Small intestine (tissue), 7 donors: ENCODE measurements around the gene TBC1D30. TPM values are rescaled to one million over a fixed set of nuclear protein-coding genes. Genes with fewer than 3 reads are reported as not detected.

Experiments used
- DNase-seq, 2 donors: peaks; one replicate each; pipeline versions ENCODE4 v3.0.0 to v3.0.0-alpha.2; 2013
- FAIRE-seq: peaks from 2 replicates; lab custom pipeline; 2012; peaks lifted over from hg19 to GRCh38; lab: Jason Lieb, UNC
- H3K27ac ChIP-seq, 3 donors: one replicate each; pipeline ENCODE4 v1.5.1; 2013; ENCODE audit warnings: low read length in 2 of 3, mild to moderate bottlenecking in 2 of 3, control low read depth in 1 of 3, inconsistent platforms in 1 of 3, low read depth in 1 of 3, moderate library complexity in 1 of 3
- H3K27me3 ChIP-seq, 3 donors: one replicate each; pipeline ENCODE4 v1.6.1; 2013; ENCODE audit warnings: low read length in 3 of 3, inconsistent platforms in 1 of 3; ENCODE audit not compliant: control insufficient read depth in 3 of 3, insufficient read depth in 3 of 3
- H3K36me3 ChIP-seq, 3 donors: one replicate each; pipeline ENCODE4 v1.6.1; 2013; ENCODE audit warnings: low read length in 3 of 3, inconsistent platforms in 1 of 3, low read depth in 1 of 3, mild to moderate bottlenecking in 1 of 3, moderate library complexity in 1 of 3; ENCODE audit not compliant: control insufficient read depth in 3 of 3, insufficient read depth in 2 of 3
- H3K4me1 ChIP-seq, 3 donors: one replicate each; pipeline ENCODE4 v1.6.1; 2013; ENCODE audit warnings: low read length in 2 of 3, inconsistent platforms in 1 of 3, low read depth in 1 of 3, mild to moderate bottlenecking in 1 of 3, moderate library complexity in 1 of 3; ENCODE audit not compliant: control insufficient read depth in 3 of 3, insufficient read depth in 2 of 3
- H3K4me3 ChIP-seq, 3 donors: one replicate each; pipeline ENCODE4 v1.5.1; 2013; ENCODE audit warnings: low read length in 3 of 3, control low read depth in 1 of 3, inconsistent platforms in 1 of 3, low read depth in 1 of 3, mild to moderate bottlenecking in 1 of 3, moderate library complexity in 1 of 3
- H3K9me3 ChIP-seq, 2 donors: one replicate each; pipeline ENCODE4 v1.6.1; 2013; ENCODE audit warnings: low read depth in 1 of 2, low read length in 1 of 2; ENCODE audit not compliant: control insufficient read depth in 2 of 2, insufficient read depth in 1 of 2
- WGBS, 3 donors: extraction: QIAGEN DNeasy Blood & Tissue Kit; methylation state at CpG; one replicate each; pipeline ENCODE4 v1.1.7; 2013; 5-methylcytosine and 5-hydroxymethylcytosine counted together
- polyA plus RNA-seq, 4 donors: library from polyadenylated mRNA; stranded (reverse) in 3 of 4; unstranded in 1 of 4; fragments of 200-250 nt in 3 of 4; fragments of 120-200 nt in 1 of 4; gene quantifications; one replicate each; pipeline versions ENCODE4 v1.2.1 to v1.2.3, GENCODE V29; 2013
- donor health status: healthy with polysubstance abuse.
- donor health status: control.
- donor health status: control.
- donor health status: Bipolar disorder and iron deficiency.
- donor health status: healthy.

The TBC1D30 gene
- polyA plus RNA-seq, 4 donors, result 2.2 to 16.3 (median 6.2) TPM

- H3K9me3 ChIP-seq, result no peaks in the 10 kb centered on the region
- peaks cover 0 to 5% (median 0%) of the 10 kb centered on the region in 3 donors for H3K36me3 ChIP-seq
- H3K27ac ChIP-seq, result peak overlapping the region in 1 of 3 donors; percentile 92
- peaks cover 0 to 15% (median 2%) of the 10 kb centered on the region in 3 donors for H3K4me1 ChIP-seq
- peak; percentile 18 to 45 for DNase-seq
- peak overlapping the region in 2 of 3 donors; percentile 64 to 72 for H3K4me3 ChIP-seq
- FAIRE-seq, result no peak
- WGBS, 3 donors, result 23 to 37% (median 26%) methylated on average over 6 of the region's 6 CpGs
- H3K27me3 ChIP-seq, result peaks cover 0 to 8% (median 6%) of the 10 kb centered on the region in 3 donors
Measured at GRCh38 chr12:64782191-64782876, 42.1 kb upstream of the TBC1D30 start.

GRCh38 chr12:64785838-64786237 lies 38.6 kb upstream of the TBC1D30 start:
- WGBS, 3 donors, result 92 to 95% (median 93%) methylated on average over 6 of the region's 6 CpGs
- H3K4me1 ChIP-seq, result peaks cover 0 to 2% (median 0%) of the 10 kb centered on the region in 3 donors
- DNase-seq, result no peak
- peaks cover 0 to 5% (median 0%) of the 10 kb centered on the region in 3 donors for H3K36me3 ChIP-seq
- H3K9me3 ChIP-seq, result no peaks in the 10 kb centered on the region
- FAIRE-seq, result no peak
- H3K4me3 ChIP-seq, result no peak overlapping the region
- H3K27ac ChIP-seq, result no peak overlapping the region
- H3K27me3 ChIP-seq, result peaks cover 0 to 6% (median 5%) of the 10 kb centered on the region in 3 donors

GRCh38 chr12:64790166-64790565 lies 34.3 kb upstream of the TBC1D30 start:
- no peaks in the 10 kb centered on the region for H3K4me1 ChIP-seq
- H3K4me3 ChIP-seq, result no peak overlapping the region
- no peak for DNase-seq
- peaks cover 0 to 11% (median 0%) of the 10 kb centered on the region in 3 donors for H3K36me3 ChIP-seq
- no peak for FAIRE-seq
- H3K9me3 ChIP-seq, result peaks cover 0 to 4% of the 10 kb centered on the region in 2 donors
- H3K27me3 ChIP-seq, result peaks cover 0 to 2% (median 0%) of the 10 kb centered on the region in 3 donors
- 45 to 62% (median 57%) methylated on average over 1 of the region's 1 CpG for WGBS, 3 donors
- no peak overlapping the region for H3K27ac ChIP-seq

- DNase-seq (no peak), FAIRE-seq (peak; percentile 72)
- no peak overlapping the region for H3K27ac ChIP-seq
- peaks cover 0 to 12% (median 0%) of the 10 kb centered on the region in 3 donors for H3K36me3 ChIP-seq
- no peak overlapping the region for H3K4me3 ChIP-seq
- no peaks in the 10 kb centered on the region for H3K27me3 ChIP-seq
- H3K4me1 ChIP-seq, result no peaks in the 10 kb centered on the region
- H3K9me3 ChIP-seq, result peaks cover 0 to 4% of the 10 kb centered on the region in 2 donors
Measured at GRCh38 chr12:64791036-64791435, 33.4 kb upstream of the TBC1D30 start.

GRCh38 chr12:64792128-64792527 lies 32.3 kb upstream of the TBC1D30 start:
- Histone ChIP-seq H3K4me1 (no peaks in the 10 kb centered on the region), H3K9me3 (peaks cover 0 to 4% of the 10 kb centered on the region in 2 donors), H3K27ac (no peak overlapping the region), H3K4me3 (no peak overlapping the region), H3K36me3 (peaks cover 0 to 6% (median 0%) of the 10 kb centered on the region in 3 donors), H3K27me3 (no peaks in the 10 kb centered on the region)
- WGBS, 3 donors, result 11 to 57% (median 26%) methylated on average over 1 of the region's 1 CpG
- no peak for FAIRE-seq
- no peak for DNase-seq

- Histone ChIP-seq H3K4me3 (no peak overlapping the region), H3K27me3 (no peaks in the 10 kb centered on the region), H3K27ac (no peak overlapping the region), H3K9me3 (peaks cover 0 to 4% of the 10 kb centered on the region in 2 donors), H3K4me1 (no peaks in the 10 kb centered on the region), H3K36me3 (peaks cover 0 to 6% (median 0%) of the 10 kb centered on the region in 3 donors)
- no peak for FAIRE-seq
- WGBS, 3 donors, result 71 to 74% (median 73%) methylated on average over 3 of the region's 3 CpGs
- DNase-seq, result no peak
Measured at GRCh38 chr12:64793610-64794009, 30.8 kb upstream of the TBC1D30 start.

GRCh38 chr12:64794305-64794704 lies 30.1 kb upstream of the TBC1D30 start:
- H3K36me3 ChIP-seq, result peaks cover 0 to 6% (median 0%) of the 10 kb centered on the region in 3 donors
- no peak overlapping the region for H3K27ac ChIP-seq
- peaks cover 0 to 2% (median 0%) of the 10 kb centered on the region in 3 donors for H3K4me1 ChIP-seq
- H3K9me3 ChIP-seq, result peaks cover 0 to 4% of the 10 kb centered on the region in 2 donors
- FAIRE-seq (no peak), DNase-seq (no peak)
- H3K4me3 ChIP-seq, result no peak overlapping the region
- 76 to 89% (median 80%) methylated on average over 3 of the region's 3 CpGs for WGBS, 3 donors
- no peaks in the 10 kb centered on the region for H3K27me3 ChIP-seq

- Histone ChIP-seq H3K36me3 (peaks cover 0 to 6% (median 0%) of the 10 kb centered on the region in 3 donors), H3K27me3 (no peaks in the 10 kb centered on the region), H3K4me3 (no peak overlapping the region), H3K9me3 (peaks cover 0 to 4% of the 10 kb centered on the region in 2 donors), H3K4me1 (peaks cover 0 to 7% (median 5%) of the 10 kb centered on the region in 3 donors), H3K27ac (peak overlapping the region in 1 of 3 donors; percentile 40)
- peak; percentile 85 for FAIRE-seq
- WGBS, 3 donors, result 50 to 57% (median 50%) methylated on average over 5 of the region's 5 CpGs
- DNase-seq, result peak; percentile 90 to 94
Measured at GRCh38 chr12:64796205-64796845, 28.1 kb upstream of the TBC1D30 start.
